IMR-90 (cell line): ENCODE measurements around the gene CABP7. TPM values are rescaled to one million over a fixed set of nuclear protein-coding genes. Genes with fewer than 3 reads are reported as not detected.

Experiments
- ATAC-seq: fragments of 200-7000 bp; cut with Tn5 transposase; 2 replicates; pipeline ENCODE4 v1.9.1; 2020; ENCODE audit warnings: low read depth, mild to moderate bottlenecking, moderate library complexity
- BruUV-seq: library from RNA; stranded (reverse); fragments of 400-500 nt; replicated peaks from 2 replicates; lab custom pipeline; 2021; lab: Mats Ljungman, UMichigan
- CTCF ChIA-PET: fragments of 300-600 bp; formaldehyde crosslinking; extraction: SDS; loops from one replicate; lab custom pipeline; 2021; ENCODE audit warnings: antibody characterized with exemption; lab: Yijun Ruan, JAX
- POLR2A ChIA-PET: fragments of 300-600 bp; sonication (Branson Sonifier 250); formaldehyde crosslinking; loops from one replicate; lab custom pipeline; 2022; ENCODE audit warnings: antibody characterized with exemption; ENCODE audit not compliant: unreplicated experiment; lab: Charles Lee
- DNase-seq: peaks from one replicate; pipeline ENCODE4 v3.0.0; 2013
- H2AFZ ChIP-seq: replicated peaks from 2 replicates; pipeline ENCODE3; 2013; ENCODE audit warnings: low read length, mild to moderate bottlenecking; ENCODE audit not compliant: poor library complexity
- H2AK5ac ChIP-seq: 2 replicates; pipeline ENCODE4 v1.6.1; 2013; ENCODE audit warnings: low read depth, low read length, inconsistent platforms
- H2AK9ac ChIP-seq: replicated peaks from 2 replicates; pipeline ENCODE3; 2013; ENCODE audit warnings: mild to moderate bottlenecking, low read depth, low read length, moderate library complexity; ENCODE audit not compliant: poor library complexity
- H2BK120ac ChIP-seq: 2 replicates; pipeline ENCODE4 v1.6.1; 2013; ENCODE audit warnings: low read depth, low read length, inconsistent platforms
- H2BK15ac ChIP-seq: 3 replicates; pipeline ENCODE4 v1.6.1; 2013; ENCODE audit warnings: low read depth, low read length, inconsistent platforms
- H2BK20ac ChIP-seq: 2 replicates; pipeline ENCODE4 v1.6.1; 2013; ENCODE audit warnings: low read depth, mild to moderate bottlenecking, inconsistent platforms, low read length, moderate library complexity
- H2BK5ac ChIP-seq: 2 replicates; pipeline ENCODE4 v1.6.1; 2013; ENCODE audit warnings: mild to moderate bottlenecking, low read depth, low read length, inconsistent platforms; ENCODE audit not compliant: poor library complexity, severe bottlenecking
- H3K14ac ChIP-seq: replicated peaks from 2 replicates; pipeline ENCODE4 v1.6.1; 2013; ENCODE audit warnings: low read depth, low read length, inconsistent platforms
- H3K18ac ChIP-seq: 2 replicates; pipeline ENCODE4 v1.6.1; 2013; ENCODE audit warnings: low read depth, low read length, control low read depth
- H3K23ac ChIP-seq: 2 replicates; pipeline ENCODE4 v1.6.1; 2013; ENCODE audit warnings: low read depth, low read length, inconsistent platforms
- H3K27ac ChIP-seq: 2 replicates; pipeline ENCODE4 v1.5.1; 2013; ENCODE audit warnings: mild to moderate bottlenecking, control low read depth, low read length; ENCODE audit not compliant: insufficient read depth
- H3K27me3 ChIP-seq: 2 replicates; pipeline ENCODE4 v1.6.1; 2013; ENCODE audit warnings: low read length; ENCODE audit not compliant: control insufficient read depth, insufficient read depth
- H3K36me3 ChIP-seq: 2 replicates; pipeline ENCODE4 v1.6.1; 2013; ENCODE audit warnings: low read length, mixed read lengths; ENCODE audit not compliant: control insufficient read depth, insufficient read depth
- H3K4ac ChIP-seq: 2 replicates; pipeline ENCODE4 v1.6.1; 2013; ENCODE audit warnings: low read depth, low read length, inconsistent platforms
- H3K4me1 ChIP-seq: 2 replicates; pipeline ENCODE4 v1.6.1; 2013; ENCODE audit warnings: low read length, mixed read lengths; ENCODE audit not compliant: control insufficient read depth, insufficient read depth
- H3K4me2 ChIP-seq: 2 replicates; pipeline ENCODE4 v1.6.1; 2013; ENCODE audit warnings: low read depth, mild to moderate bottlenecking, control low read depth, low read length, moderate library complexity
- H3K4me3 ChIP-seq: 2 replicates; pipeline ENCODE4 v1.5.1; 2013; ENCODE audit warnings: low read depth, mild to moderate bottlenecking, control low read depth, low read length, moderate library complexity; ENCODE audit not compliant: insufficient read depth
- H3K56ac ChIP-seq: 2 replicates; pipeline ENCODE4 v1.6.1; 2013; ENCODE audit warnings: low read length, inconsistent platforms; ENCODE audit not compliant: insufficient read depth; ENCODE audit errors: extremely low read depth
- H3K79me1 ChIP-seq, 2 experiments: 2 replicates each; pipeline ENCODE4 v1.6.1; 2013; ENCODE audit warnings: low read length in 2 of 2, inconsistent platforms in 1 of 2, low read depth in 1 of 2
- H3K9ac ChIP-seq: 2 replicates; pipeline ENCODE4 v1.6.1; 2013; ENCODE audit warnings: low read depth, low read length, control low read depth
- H3K9me1 ChIP-seq: 2 replicates; pipeline ENCODE4 v1.6.1; 2013; ENCODE audit warnings: low read length, inconsistent platforms; ENCODE audit not compliant: insufficient read depth
- H3K9me3 ChIP-seq: 2 replicates; pipeline ENCODE4 v1.6.1; 2013; ENCODE audit warnings: low read length; ENCODE audit not compliant: control insufficient read depth, insufficient read depth
- H4K20me1 ChIP-seq: 2 replicates; pipeline ENCODE4 v1.6.1; 2013; ENCODE audit warnings: low read length, inconsistent platforms; ENCODE audit not compliant: insufficient read depth
- H4K5ac ChIP-seq: 2 replicates; pipeline ENCODE4 v1.6.1; 2013; ENCODE audit warnings: mild to moderate bottlenecking, low read depth, low read length, control low read depth
- H4K8ac ChIP-seq, 2 experiments: 2 replicates each; pipeline ENCODE4 v1.6.1; 2013; ENCODE audit warnings: low read depth in 2 of 2, low read length in 2 of 2, control low read depth in 1 of 2, inconsistent platforms in 1 of 2
- H4K91ac ChIP-seq: 2 replicates; pipeline ENCODE4 v1.6.1; 2013; ENCODE audit warnings: low read depth, low read length, inconsistent platforms; ENCODE audit not compliant: insufficient read depth
- BHLHE40 ChIP-seq: fragments of 150-350 bp; IDR thresholded peaks from 2 replicates; pipeline ENCODE4 v1.6.1; 2016; ENCODE audit warnings: mild to moderate bottlenecking, low read depth, low read length
- CEBPB ChIP-seq: IDR thresholded peaks from 2 replicates; pipeline ENCODE4 v1.6.1; 2012; ENCODE audit warnings: low read depth, low read length, improper control_type of control experiment
- CHD1 ChIP-seq: IDR thresholded peaks from 2 replicates; pipeline ENCODE4 v1.6.1; 2012; ENCODE audit warnings: low read depth, low read length, improper control_type of control experiment
- CTCF ChIP-seq: conservative IDR thresholded peaks from 2 replicates; pipeline ENCODE4 v1.5.1; 2012; ENCODE audit warnings: mild to moderate bottlenecking, low read depth, low read length, improper control_type of control experiment
- ELK1 ChIP-seq: fragments of 150-350 bp; IDR thresholded peaks from 2 replicates; pipeline ENCODE4 v1.6.1; 2016; ENCODE audit warnings: low read depth, mild to moderate bottlenecking, low read length, moderate library complexity, borderline replicate concordance
- FOS ChIP-seq: fragments of 150-350 bp; IDR thresholded peaks from 2 replicates; pipeline ENCODE4 v1.6.1; 2016; ENCODE audit warnings: low read depth, low read length
- MAFK ChIP-seq: IDR thresholded peaks from 2 replicates; pipeline ENCODE4 v1.6.1; 2012; ENCODE audit warnings: low read depth, low read length, improper control_type of control experiment
- MAZ ChIP-seq: IDR thresholded peaks from 2 replicates; pipeline ENCODE4 v1.6.1; 2012; ENCODE audit warnings: low read depth, mild to moderate bottlenecking, low read length, improper control_type of control experiment, moderate library complexity, borderline replicate concordance
- MXI1 ChIP-seq: IDR thresholded peaks from 2 replicates; pipeline ENCODE4 v1.6.1; 2012; ENCODE audit warnings: low read depth, mild to moderate bottlenecking, low read length, moderate library complexity, borderline replicate concordance
- NFE2L2 ChIP-seq: fragments of 150-350 bp; IDR thresholded peaks from 2 replicates; pipeline ENCODE4 v1.6.1; 2016; ENCODE audit warnings: low read depth, mild to moderate bottlenecking, low read length
- POLR2A ChIP-seq: IDR thresholded peaks from 2 replicates; pipeline ENCODE4 v1.6.1; 2012; ENCODE audit warnings: mild to moderate bottlenecking, low read depth, low read length
- RAD21 ChIP-seq: IDR thresholded peaks from 2 replicates; pipeline ENCODE4 v1.6.1; 2012; ENCODE audit warnings: low read length, improper control_type of control experiment
- RCOR1 ChIP-seq: IDR thresholded peaks from 2 replicates; pipeline ENCODE4 v1.6.1; 2012; ENCODE audit warnings: mild to moderate bottlenecking, low read length, improper control_type of control experiment; ENCODE audit not compliant: insufficient replicate concordance
- RFX5 ChIP-seq: IDR thresholded peaks from 2 replicates; pipeline ENCODE4 v1.8.0; 2012; ENCODE audit warnings: low read depth, mild to moderate bottlenecking, low read length, moderate library complexity
- SMC3 ChIP-seq: fragments of 150-350 bp; IDR thresholded peaks from 2 replicates; pipeline ENCODE4 v1.6.1; 2016; ENCODE audit warnings: low read depth, mild to moderate bottlenecking, antibody characterized with exemption, low read length, moderate library complexity
- USF2 ChIP-seq: fragments of 150-350 bp; IDR thresholded peaks from 2 replicates; pipeline ENCODE4 v1.6.1; 2017; ENCODE audit warnings: mild to moderate bottlenecking, antibody characterized with exemption, low read length, low read depth
- WGBS, 2 experiments: methylation state at CpG; one replicate each; pipeline versions ENCODE4 v1.1.5 to v1.1.7; 2013; ENCODE audit warnings: missing lambda C conversion rate in 2 of 2; ENCODE audit not compliant: insufficient read length in 1 of 2; ENCODE audit errors: extremely low coverage in 2 of 2; 5-methylcytosine and 5-hydroxymethylcytosine counted together
- dilution Hi-C: fragments of 300-500 bp; cut with HindIII; formaldehyde crosslinking; loops from one replicate; pipeline ENCODE4 v1.14.3; 2018; ENCODE audit warnings: low sequenced_read_pairs; ENCODE audit not compliant: unreplicated experiment
- in situ Hi-C: fragments of 300-500 bp; cut with MboI; formaldehyde crosslinking; loops from 3 replicates; pipeline ENCODE4 v1.14.3; 2019; ENCODE audit warnings: low sequenced_read_pairs, inconsistent platforms, mixed read lengths
- intact Hi-C: fragments of 100-400 bp; cut with micrococcal nuclease; formaldehyde crosslinking; loops from 2 replicates; pipeline ENCODE4 v1.10.0; 2022
- polyA plus RNA-seq, 3 experiments: library from polyadenylated mRNA; depleted of rRNA; stranded (reverse); fragments of >200 nt; gene quantifications; 2 replicates each; pipeline ENCODE4 v1.2.3, GENCODE V29; 2012; ENCODE audit warnings: low replicate concordance in 1 of 3
- total RNA-seq: library from RNA; depleted of rRNA; stranded (reverse); fragments of >200 nt; gene quantifications from 2 replicates; pipeline ENCODE4 v1.2.3, GENCODE V29; 2012

Gene CABP7
- total and polyA plus RNA-seq, 2 of the 4 experiments (the other 2 are of a cell fraction): under 0.01 to 0.03 TPM

- H3K9ac ChIP-seq: no peak overlapping the region
- no peak overlapping the region for H3K4ac ChIP-seq
- no peak for DNase-seq
- no peak overlapping the region for H2AK9ac ChIP-seq
- no peak for TF ChIP-seq FOS
- no peak for TF ChIP-seq RAD21
- no peak for TF ChIP-seq CEBPB
- no peak for TF ChIP-seq BHLHE40
- no peak for TF ChIP-seq MAFK
- no peak for TF ChIP-seq CHD1
- TF ChIP-seq NFE2L2: no peak
- TF ChIP-seq SMC3: no peak
- no peak for TF ChIP-seq RCOR1
- no peak for TF ChIP-seq CTCF
- no peak for TF ChIP-seq POLR2A
- no peak for TF ChIP-seq MAZ
- TF ChIP-seq MXI1: no peak
- no peak for TF ChIP-seq USF2
- no peak for TF ChIP-seq RFX5
- no peak for TF ChIP-seq ELK1
- ChIA-PET CTCF (no interaction called here), POLR2A (no interaction called here)
- no peak overlapping the region for H2BK15ac ChIP-seq
- H2AFZ ChIP-seq: no peak overlapping the region
- no peaks in the 10 kb centered on the region for H3K9me1 ChIP-seq
- no peak overlapping the region for H3K18ac ChIP-seq
- H3K56ac ChIP-seq: no peak overlapping the region
- WGBS, 2 experiments: 63% methylated on average over 3 of the region's 5 CpGs; no CpG with 5 or more reads in 1 of the 2 experiments
- intact Hi-C loops (no loop called here), dilution Hi-C loops (no loop called here), in situ Hi-C loops (no loop called here)
- no peak overlapping the region for H2BK120ac ChIP-seq
- no TSS peak for BruUV-seq
- peaks cover 41% of the 10 kb centered on the region for H3K27me3 ChIP-seq
- no peaks in the 10 kb centered on the region for H3K9me3 ChIP-seq
- H4K5ac ChIP-seq: no peak overlapping the region
- peaks cover 3% of the 10 kb centered on the region; the same call in 1 of the 2 replicates for H4K20me1 ChIP-seq
- H3K79me1 ChIP-seq: no peaks in the 10 kb centered on the region
- no peak overlapping the region for H3K27ac ChIP-seq
- no peaks in the 10 kb centered on the region for H3K36me3 ChIP-seq
- no peak overlapping the region for H3K4me2 ChIP-seq
- H2BK20ac ChIP-seq: no peak overlapping the region
- H4K91ac ChIP-seq: no peak overlapping the region
- no peak overlapping the region for H4K8ac ChIP-seq
- H2BK5ac ChIP-seq: no peak overlapping the region
- H3K4me3 ChIP-seq: no peak overlapping the region
- ATAC-seq: no peak
- H2AK5ac ChIP-seq: no peak overlapping the region
- no peak overlapping the region; the same call in 1 of the 2 replicates for H3K23ac ChIP-seq
- H3K4me1 ChIP-seq: peaks cover 7% of the 10 kb centered on the region; the same call in 1 of the 2 replicates
- H3K14ac ChIP-seq: no peak overlapping the region
Observed at GRCh38 chr22:29707471-29707870, 12.3 kb upstream of the CABP7 start.
